SH-SY5Y (cell line): ENCODE measurements around the gene ABCC9.

Source experiments
- GATA2 ChIP-seq: IDR thresholded peaks from 2 replicates; pipeline ENCODE4 v1.6.1; 2011; ENCODE audit warnings: mild to moderate bottlenecking, low read depth, low read length
- GATA3 ChIP-seq: IDR thresholded peaks from 2 replicates; pipeline ENCODE4 v1.6.1; 2011; ENCODE audit warnings: low read depth, mild to moderate bottlenecking, low read length, moderate library complexity

ABCC9 gene

GRCh38 chr12:21860534-21860933, 80.7 kb downstream of the ABCC9 start:
- TF ChIP-seq GATA2 (no peak), GATA3 (no peak)

GRCh38 chr12:21860128-21860527, 81.1 kb downstream of the ABCC9 start:
- TF ChIP-seq GATA2 (no peak), GATA3 (no peak)

GRCh38 chr12:21852251-21852650, 89.0 kb downstream of the ABCC9 start:
- TF ChIP-seq GATA2, result no peak
- no peak for TF ChIP-seq GATA3

- TF ChIP-seq GATA2 (no peak), GATA3 (no peak)
Observed at GRCh38 chr12:21851151-21851550, 90.1 kb downstream of the ABCC9 start.

GRCh38 chr12:21850419-21850818, 90.8 kb downstream of the ABCC9 start:
- TF ChIP-seq GATA3, result no peak
- no peak for TF ChIP-seq GATA2

- TF ChIP-seq GATA2, result no peak
- no peak for TF ChIP-seq GATA3
Observed at GRCh38 chr12:21849878-21850277, 91.3 kb downstream of the ABCC9 start.

GRCh38 chr12:21848192-21848591, 93.0 kb downstream of the ABCC9 start:
- TF ChIP-seq GATA3, result no peak
- no peak for TF ChIP-seq GATA2

GRCh38 chr12:21843795-21844194, 97.4 kb downstream of the ABCC9 start:
- TF ChIP-seq GATA2 (no peak), GATA3 (no peak)

GRCh38 chr12:21839776-21840175, 101.5 kb downstream of the ABCC9 start:
- no peak for TF ChIP-seq GATA2
- TF ChIP-seq GATA3, result no peak

- TF ChIP-seq GATA2, result no peak
- TF ChIP-seq GATA3, result no peak
Observed at GRCh38 chr12:21837847-21838246, 103.4 kb downstream of the ABCC9 start.

- TF ChIP-seq GATA3 (no peak), GATA2 (no peak)
Observed at GRCh38 chr12:21831791-21832344, 109.4 kb downstream of the ABCC9 start.

GRCh38 chr12:21828779-21829178, 112.4 kb downstream of the ABCC9 start:
- TF ChIP-seq GATA3, result no peak
- TF ChIP-seq GATA2, result no peak

- TF ChIP-seq GATA2 (no peak), GATA3 (no peak)
Observed at GRCh38 chr12:21828136-21828775, 113.0 kb downstream of the ABCC9 start.

GRCh38 chr12:21827083-21827482, 114.1 kb downstream of the ABCC9 start:
- TF ChIP-seq GATA3 (no peak), GATA2 (no peak)

GRCh38 chr12:21826618-21826910, 114.7 kb downstream of the ABCC9 start:
- TF ChIP-seq GATA3, result no peak
- TF ChIP-seq GATA2, result no peak

GRCh38 chr12:21825886-21826617, 115.2 kb downstream of the ABCC9 start:
- TF ChIP-seq GATA3 (no peak), GATA2 (no peak)
